HG03558 (cell line): ENCODE measurements around the gene ARSK.
A peak's percentile ranks its signal among the peaks of the same experiment; 100 is the strongest.
"Not testable (repeated sequence)": the region's sequence is repeated elsewhere in the genome, so short reads cannot be mapped to it uniquely, and the experiment has no call there.

Experiments
- ATAC-seq: cut with Tn5 transposase; IDR thresholded peaks from one replicate; pipeline ENCODE4 v1.9.1; 2021; ENCODE audit warnings: moderate number of reproducible peaks; ENCODE audit not compliant: unreplicated experiment; ENCODE audit errors: extremely low read depth

ARSK gene

DNA sequence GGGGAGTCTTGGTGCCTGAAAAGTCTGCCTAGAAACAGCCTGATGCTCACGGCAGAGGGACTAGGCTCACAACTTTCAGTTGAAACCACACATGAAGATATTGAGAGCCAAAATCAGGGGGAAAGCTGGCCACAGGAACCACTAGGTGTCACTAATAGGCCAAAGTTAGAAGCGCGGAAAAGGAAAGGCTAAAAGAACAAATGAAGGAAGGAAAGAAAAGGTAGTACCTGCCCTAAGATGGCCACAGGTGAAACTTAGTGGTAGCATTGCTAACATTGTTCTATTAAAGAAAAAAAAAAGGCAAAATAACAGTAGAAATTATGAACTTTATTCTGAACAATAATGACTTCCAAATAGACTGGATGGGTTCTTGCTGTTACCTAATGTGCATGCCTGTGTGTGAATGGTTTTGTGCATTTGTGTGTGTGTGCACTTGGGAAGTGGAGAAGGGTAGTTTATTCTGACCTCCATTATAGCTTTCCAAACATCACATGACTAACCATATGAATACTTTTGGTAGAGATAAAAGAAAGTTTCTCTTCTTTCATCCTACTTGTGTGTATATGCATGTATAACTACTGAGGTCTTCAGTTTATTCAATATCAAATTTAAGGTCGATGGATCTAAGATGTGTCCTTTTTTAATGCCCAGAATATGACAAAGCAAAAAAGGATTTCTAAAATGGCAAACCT, 89.6 kb downstream of the ARSK start:
- no peak for ATAC-seq

DNA sequence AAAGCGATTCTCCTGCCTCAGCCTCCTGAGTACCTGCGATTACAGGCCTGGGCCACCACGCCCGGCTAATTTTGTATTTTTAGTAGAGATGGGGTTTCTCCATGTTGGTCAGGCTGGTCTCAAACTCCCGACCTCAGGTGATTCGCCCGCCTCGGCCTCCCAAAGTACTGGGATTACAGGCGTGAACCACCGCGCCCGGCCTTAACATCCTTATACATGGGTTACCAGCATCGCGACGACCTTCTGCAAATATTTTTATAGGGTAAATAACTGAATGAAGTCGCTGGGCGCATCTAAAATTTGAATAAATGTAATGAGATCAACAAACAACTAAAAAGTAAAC, 91.3 kb downstream of the ARSK start:
- ATAC-seq: not testable (repeated sequence)

GRCh38 chr5:95646569-95647431, 91.9 kb downstream of the ARSK start, which contains the start of gene RFESD:
TSS of gene RFESD (plus strand) at chr5:95646777. CDS start at chr5:95652272, 5,495 bp downstream.
- ATAC-seq: peak; percentile 97

DNA sequence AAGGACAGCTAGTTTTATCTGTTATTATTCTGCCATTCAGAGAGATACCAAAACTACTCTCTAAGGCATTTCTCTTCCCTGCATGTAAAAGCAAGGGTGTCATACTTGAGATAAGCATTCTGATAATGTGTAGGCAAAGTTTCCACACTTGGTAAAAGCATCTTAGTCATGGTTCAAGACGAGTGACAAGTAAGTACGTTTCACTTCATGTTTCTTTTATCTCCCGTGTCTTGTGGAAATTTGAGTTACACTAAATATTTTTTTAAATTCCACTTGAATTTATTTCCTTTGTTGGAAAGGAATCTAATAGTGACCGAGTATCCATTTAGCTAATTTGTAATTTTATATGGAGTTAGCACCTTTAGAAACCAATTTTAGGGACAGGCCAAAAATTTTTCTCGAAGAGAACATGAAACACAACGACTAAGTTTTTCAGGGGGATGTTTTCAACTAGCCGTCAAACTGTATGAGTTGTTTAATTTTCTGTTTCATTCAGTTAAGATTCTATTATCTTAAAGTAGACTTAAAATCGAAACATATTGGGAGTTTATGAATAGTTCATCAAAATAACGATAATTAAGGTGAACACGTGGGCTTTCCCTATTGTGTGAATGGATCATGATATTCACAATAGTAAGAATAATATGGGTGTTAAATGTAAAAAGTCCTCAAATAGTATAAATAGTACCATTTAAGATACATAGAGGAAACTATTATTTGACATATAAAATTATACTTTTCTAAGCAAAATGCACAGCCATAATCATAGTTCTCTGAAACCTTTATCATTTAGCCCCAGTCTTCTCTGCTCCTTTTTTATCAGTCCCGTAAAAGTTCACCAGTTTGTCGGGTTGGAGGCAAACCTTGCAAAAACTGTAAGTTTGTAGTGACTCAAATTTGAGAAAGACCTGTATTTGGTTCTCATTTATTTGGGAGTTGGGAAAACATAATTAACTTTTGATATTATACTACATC, 93.3 kb downstream of the ARSK start:
- ATAC-seq: no peak

DNA sequence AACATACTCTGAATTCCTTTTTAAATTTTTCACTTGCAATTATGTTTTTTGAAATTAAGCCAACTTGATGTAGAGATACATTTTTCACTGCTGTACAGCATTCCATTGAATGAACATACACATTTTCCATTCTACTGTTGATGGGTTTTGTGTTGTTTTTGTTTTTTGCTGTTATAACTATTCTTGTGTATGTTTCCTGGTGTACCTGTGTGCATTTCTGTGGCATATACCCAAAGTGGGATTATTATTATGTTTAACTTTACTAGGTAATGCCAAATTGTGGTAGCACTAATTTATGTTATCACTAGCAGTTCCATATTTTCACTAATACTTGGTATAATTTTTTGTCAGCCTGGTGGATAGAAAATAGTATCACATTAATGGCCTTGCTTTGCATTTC, 94.4 kb downstream of the ARSK start:
- ATAC-seq: no peak

DNA sequence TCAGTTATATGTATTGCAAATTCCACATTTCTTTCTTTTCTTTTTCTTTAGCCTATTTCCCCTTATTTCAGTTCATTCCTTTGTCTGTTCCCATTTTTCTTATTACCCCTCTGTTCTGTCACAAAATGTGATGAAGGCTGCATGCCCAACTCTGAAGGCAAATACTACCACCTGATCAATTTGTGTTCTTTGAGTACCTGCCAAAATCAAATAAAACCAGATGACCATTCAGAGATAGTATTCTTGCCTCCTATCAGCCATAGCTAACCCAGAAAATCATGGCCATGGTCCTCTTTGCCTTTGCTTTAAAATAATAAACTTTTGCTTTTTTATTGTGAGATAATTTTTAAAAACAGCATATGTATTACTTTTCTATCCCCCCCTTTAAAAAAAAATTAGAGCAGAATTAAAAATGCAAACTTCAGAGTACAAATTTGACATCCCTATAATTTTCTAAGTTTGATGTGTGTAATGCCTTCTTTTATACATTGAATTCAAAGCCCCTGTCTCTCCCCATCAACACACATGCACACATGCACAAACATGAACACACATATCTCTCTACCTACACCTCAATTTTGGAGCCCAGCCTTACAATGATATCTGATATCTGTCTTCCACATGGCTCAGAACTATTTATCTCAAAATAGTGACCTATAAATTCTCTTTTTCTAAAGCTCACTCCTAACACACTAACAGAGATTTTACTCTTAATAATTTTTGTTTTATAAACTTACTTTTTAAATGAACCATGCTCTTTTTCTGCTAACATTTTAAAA, 95.1 kb downstream of the ARSK start:
- ATAC-seq: no peak

GRCh38 chr5:95652849-95653248, 97.9 kb downstream of the ARSK start:
- no peak for ATAC-seq

DNA sequence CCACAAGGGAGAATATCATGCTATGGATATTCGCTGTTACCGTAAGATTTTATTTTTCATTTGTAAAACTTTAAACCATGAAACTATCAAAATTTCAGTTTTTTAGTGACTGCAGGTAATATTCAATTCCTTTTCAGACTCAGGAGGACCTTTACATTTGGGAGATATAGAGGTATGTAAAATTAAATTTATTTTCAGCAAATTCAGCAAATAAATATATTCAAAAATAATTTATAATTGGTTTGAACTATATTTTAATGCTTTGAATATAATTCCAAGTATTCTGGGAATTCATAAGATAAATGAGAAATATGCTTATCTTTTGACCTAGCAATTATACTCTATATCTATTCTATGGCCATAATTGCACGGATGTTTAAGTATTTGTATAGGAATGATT, 99.3 kb downstream of the ARSK start:
- ATAC-seq: no peak
